OCI-LY7 (cell line): Measurements from ENCODE around the gene NANP.

ENCODE experiments used
- EZH2phosphoT487 ChIP-seq: fragments of 200-600 bp; sonication (generic); IDR thresholded peaks from 2 replicates; pipeline ENCODE4 v1.6.1; 2018; ENCODE audit warnings: low read depth, borderline replicate concordance, mild to moderate bottlenecking, mixed run types, antibody characterized with exemption, low read length, moderate library complexity, mixed read lengths
- TF ChIP-seq, protein P1 (sequence below): fragments of 200-600 bp; sonication (generic); conservative IDR thresholded peaks from 2 replicates; pipeline ENCODE4 v1.5.1; 2014; ENCODE audit warnings: mild to moderate bottlenecking, antibody characterized with exemption, low read length, moderate library complexity, mixed read lengths

DNA sequence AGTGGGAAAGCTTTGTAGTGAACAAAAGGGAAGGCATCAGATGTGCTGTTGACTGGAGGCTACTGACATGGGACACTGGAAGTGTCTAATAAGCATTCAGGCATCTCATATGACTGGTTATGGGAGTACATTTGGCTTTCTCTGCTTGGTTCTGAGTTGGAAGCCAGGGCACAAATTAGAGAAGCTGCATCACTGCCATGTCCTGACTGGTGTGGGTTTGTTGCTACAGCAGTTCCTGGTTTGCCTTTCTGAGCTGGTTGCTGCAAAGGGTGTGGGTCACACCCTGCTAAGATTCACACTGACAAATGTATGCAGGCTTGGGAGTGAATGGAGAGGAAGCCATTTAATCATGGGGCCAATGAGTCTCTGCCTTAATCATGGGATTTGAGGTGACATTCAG is 36.2 kb upstream of the NANP start:
- TF ChIP-seq, protein P1, sequence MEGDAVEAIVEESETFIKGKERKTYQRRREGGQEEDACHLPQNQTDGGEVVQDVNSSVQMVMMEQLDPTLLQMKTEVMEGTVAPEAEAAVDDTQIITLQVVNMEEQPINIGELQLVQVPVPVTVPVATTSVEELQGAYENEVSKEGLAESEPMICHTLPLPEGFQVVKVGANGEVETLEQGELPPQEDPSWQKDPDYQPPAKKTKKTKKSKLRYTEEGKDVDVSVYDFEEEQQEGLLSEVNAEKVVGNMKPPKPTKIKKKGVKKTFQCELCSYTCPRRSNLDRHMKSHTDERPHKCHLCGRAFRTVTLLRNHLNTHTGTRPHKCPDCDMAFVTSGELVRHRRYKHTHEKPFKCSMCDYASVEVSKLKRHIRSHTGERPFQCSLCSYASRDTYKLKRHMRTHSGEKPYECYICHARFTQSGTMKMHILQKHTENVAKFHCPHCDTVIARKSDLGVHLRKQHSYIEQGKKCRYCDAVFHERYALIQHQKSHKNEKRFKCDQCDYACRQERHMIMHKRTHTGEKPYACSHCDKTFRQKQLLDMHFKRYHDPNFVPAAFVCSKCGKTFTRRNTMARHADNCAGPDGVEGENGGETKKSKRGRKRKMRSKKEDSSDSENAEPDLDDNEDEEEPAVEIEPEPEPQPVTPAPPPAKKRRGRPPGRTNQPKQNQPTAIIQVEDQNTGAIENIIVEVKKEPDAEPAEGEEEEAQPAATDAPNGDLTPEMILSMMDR = no peak
- no peak for TF ChIP-seq EZH2phosphoT487
